IMR-90 (cell line): ENCODE measurements around the gene ASB11.
A peak's percentile ranks its signal among the peaks of the same experiment; 100 is the strongest.

Experiments used
- BHLHE40 ChIP-seq: fragments of 150-350 bp; IDR thresholded peaks from 2 replicates; pipeline ENCODE4 v1.6.1; 2016; ENCODE audit warnings: mild to moderate bottlenecking, low read depth, low read length
- CEBPB ChIP-seq: IDR thresholded peaks from 2 replicates; pipeline ENCODE4 v1.6.1; 2012; ENCODE audit warnings: low read depth, low read length, improper control_type of control experiment
- CTCF ChIP-seq: conservative IDR thresholded peaks from 2 replicates; pipeline ENCODE4 v1.5.1; 2012; ENCODE audit warnings: mild to moderate bottlenecking, low read depth, low read length, improper control_type of control experiment
- FOS ChIP-seq: fragments of 150-350 bp; IDR thresholded peaks from 2 replicates; pipeline ENCODE4 v1.6.1; 2016; ENCODE audit warnings: low read depth, low read length
- MAFK ChIP-seq: IDR thresholded peaks from 2 replicates; pipeline ENCODE4 v1.6.1; 2012; ENCODE audit warnings: low read depth, low read length, improper control_type of control experiment
- MXI1 ChIP-seq: IDR thresholded peaks from 2 replicates; pipeline ENCODE4 v1.6.1; 2012; ENCODE audit warnings: low read depth, mild to moderate bottlenecking, low read length, moderate library complexity, borderline replicate concordance
- POLR2A ChIP-seq: IDR thresholded peaks from 2 replicates; pipeline ENCODE4 v1.6.1; 2012; ENCODE audit warnings: mild to moderate bottlenecking, low read depth, low read length
- RAD21 ChIP-seq: IDR thresholded peaks from 2 replicates; pipeline ENCODE4 v1.6.1; 2012; ENCODE audit warnings: low read length, improper control_type of control experiment
- RFX5 ChIP-seq: IDR thresholded peaks from 2 replicates; pipeline ENCODE4 v1.8.0; 2012; ENCODE audit warnings: low read depth, mild to moderate bottlenecking, low read length, moderate library complexity
- SMC3 ChIP-seq: fragments of 150-350 bp; IDR thresholded peaks from 2 replicates; pipeline ENCODE4 v1.6.1; 2016; ENCODE audit warnings: low read depth, mild to moderate bottlenecking, antibody characterized with exemption, low read length, moderate library complexity
- USF2 ChIP-seq: fragments of 150-350 bp; IDR thresholded peaks from 2 replicates; pipeline ENCODE4 v1.6.1; 2017; ENCODE audit warnings: mild to moderate bottlenecking, antibody characterized with exemption, low read length, low read depth

- no peak for TF ChIP-seq MXI1
- TF ChIP-seq CEBPB, result no peak
- no peak for TF ChIP-seq CTCF
- TF ChIP-seq USF2, result no peak
- TF ChIP-seq MAFK, result no peak
- TF ChIP-seq POLR2A, result peak; percentile 35; the same call in 1 of the 2 replicates
- TF ChIP-seq RFX5, result no peak
- TF ChIP-seq BHLHE40, result no peak
- no peak for TF ChIP-seq RAD21
- 0 out of 2 replicates have a peak, but pooled peaks have one; percentile 2 for TF ChIP-seq FOS
- TF ChIP-seq SMC3, result no peak
Measured at GRCh38 chrX:15336023-15336413, 20.6 kb upstream of the ASB11 start.
